Stimulated activated memory B cell treated with anti-CD40 and anti-IgM and Interleukin-4, amounts not matched to agents 10 μg/mL and 1 μg/mL and 100 μg/mL, for 72 hours (primary cell): ENCODE measurements around the gene PXYLP1.

Source experiments
- ATAC-seq: fragments of 150-1000 bp; cut with Tn5 transposase; 2 replicates; pipeline ENCODE4 v1.10.0; 2021
- H3K27ac Mint-ChIP-seq: one replicate; pipeline ENCODE4 v1.8.0; 2022; ENCODE audit warnings: mild to moderate bottlenecking, mixed read lengths
- H3K27me3 Mint-ChIP-seq: one replicate; pipeline ENCODE4 v1.8.0; 2022; ENCODE audit warnings: mixed read lengths
- H3K36me3 Mint-ChIP-seq: one replicate; pipeline ENCODE4 v1.8.0; 2022; ENCODE audit warnings: mixed read lengths
- H3K4me1 Mint-ChIP-seq: one replicate; pipeline ENCODE4 v1.8.0; 2022; ENCODE audit warnings: mixed read lengths
- H3K4me3 Mint-ChIP-seq: one replicate; pipeline ENCODE4 v1.8.0; 2022; ENCODE audit warnings: mild to moderate bottlenecking, moderate library complexity, mixed read lengths
- H3K9me3 Mint-ChIP-seq: one replicate; pipeline ENCODE4 v1.8.0; 2022; ENCODE audit warnings: mixed read lengths

PXYLP1 gene

DNA sequence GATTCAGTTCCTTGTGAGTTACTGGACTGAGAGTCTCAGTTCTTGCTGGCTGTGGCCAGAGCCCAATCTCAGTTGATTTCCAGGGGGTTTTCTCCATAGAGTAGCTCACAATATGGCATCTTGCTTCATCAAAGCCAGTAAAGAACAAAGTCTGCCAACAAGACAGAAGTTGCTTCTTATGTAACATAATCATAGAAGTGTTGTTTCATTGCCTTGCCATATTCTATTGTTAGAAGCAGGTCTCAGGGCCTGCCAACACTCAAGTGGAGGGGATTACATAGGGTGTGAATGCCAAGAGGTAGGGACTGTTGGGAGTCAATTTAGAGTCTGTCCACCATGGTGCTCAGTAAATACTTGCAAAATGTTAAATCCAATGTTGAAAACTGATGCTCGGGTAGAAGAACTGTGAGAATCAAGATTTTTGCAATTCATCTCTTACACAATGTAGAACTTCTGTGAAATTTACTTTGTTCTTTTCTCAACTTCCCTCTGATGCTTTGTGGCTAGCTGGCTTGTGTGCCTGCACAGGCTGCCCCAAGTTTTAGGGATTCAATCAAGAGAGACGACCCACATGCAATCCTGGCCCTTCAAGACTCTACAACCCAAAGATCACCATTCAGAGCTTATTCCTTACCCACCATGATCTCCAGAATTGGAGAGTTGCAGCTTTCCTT, 13.3 kb upstream of the PXYLP1 start:
- Mint-ChIP-seq H3K4me3 (no peak overlapping the region), H3K4me1 (no peaks in the 10 kb centered on the region), H3K27ac (no peak overlapping the region), H3K27me3 (peaks cover 53% of the 10 kb centered on the region), H3K9me3 (peaks cover under 1% of the 10 kb centered on the region), H3K36me3 (no peaks in the 10 kb centered on the region)
- no peak for ATAC-seq

DNA sequence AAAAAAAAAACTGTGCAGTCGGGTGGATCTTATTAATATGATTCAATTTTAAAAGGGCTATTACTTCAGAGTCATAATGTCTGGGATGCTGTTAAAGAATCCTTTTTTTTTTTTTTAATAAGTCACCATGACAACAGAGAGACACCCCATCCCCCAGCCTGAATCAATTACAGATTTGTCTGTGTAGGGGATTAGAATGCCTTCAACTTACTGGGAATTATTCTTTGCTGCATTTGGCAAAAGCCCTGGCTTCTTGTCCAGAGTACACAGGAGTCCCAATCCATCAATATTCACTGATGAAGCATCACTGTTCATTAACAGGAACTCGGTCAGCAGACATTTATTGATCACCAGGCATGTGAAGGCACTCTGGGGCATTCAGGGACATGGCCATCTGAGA, 12.7 kb upstream of the PXYLP1 start:
- Mint-ChIP-seq H3K27me3 (peaks cover 59% of the 10 kb centered on the region), H3K36me3 (no peaks in the 10 kb centered on the region), H3K9me3 (peaks cover 3% of the 10 kb centered on the region), H3K4me1 (no peaks in the 10 kb centered on the region), H3K4me3 (no peak overlapping the region), H3K27ac (no peak overlapping the region)
- ATAC-seq: no peak

DNA sequence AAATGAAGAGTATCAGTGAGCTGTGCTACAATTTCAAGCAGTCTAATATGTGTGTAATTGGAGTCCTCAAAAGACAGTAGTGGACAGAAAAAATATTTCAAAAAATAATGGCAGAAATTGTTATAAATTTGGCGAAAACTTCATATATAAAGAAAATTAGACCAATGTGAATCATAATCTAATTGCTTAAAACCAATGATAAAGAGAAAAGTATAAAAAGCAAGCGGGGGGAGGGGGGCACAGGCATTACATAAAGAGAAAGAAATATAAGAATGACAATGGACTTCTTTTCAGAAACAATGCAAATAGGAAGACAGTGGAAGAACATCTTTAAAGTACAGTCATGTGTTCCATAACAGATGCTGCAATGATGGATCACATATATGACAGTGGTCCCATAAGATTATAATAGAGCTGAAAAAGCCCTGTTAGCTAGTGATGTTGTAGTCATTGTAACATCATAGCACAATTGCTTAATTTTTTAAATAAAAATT, 7.9 kb upstream of the PXYLP1 start:
- Mint-ChIP-seq H3K4me1 (no peaks in the 10 kb centered on the region), H3K27ac (no peak overlapping the region), H3K4me3 (no peak overlapping the region), H3K9me3 (peaks cover 3% of the 10 kb centered on the region), H3K36me3 (no peaks in the 10 kb centered on the region), H3K27me3 (peaks cover 34% of the 10 kb centered on the region)
- no peak for ATAC-seq

DNA sequence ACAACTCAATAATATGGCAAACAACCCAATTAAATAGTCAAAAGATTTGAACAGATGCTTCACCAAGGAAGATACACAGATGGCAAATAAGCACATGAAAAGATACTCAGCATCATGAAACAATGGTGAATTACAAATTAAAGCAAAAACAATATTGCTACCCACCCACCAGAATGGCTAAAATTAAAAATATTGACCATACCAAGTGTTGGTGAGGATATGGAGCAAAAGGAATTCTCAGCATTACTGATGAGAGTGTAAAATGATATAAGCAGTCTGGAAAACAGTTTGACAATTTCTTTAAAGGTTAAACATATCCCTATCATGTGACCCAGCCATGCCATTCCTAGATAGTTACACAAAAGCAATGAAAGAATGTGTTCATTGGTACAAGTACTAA, 5.7 kb upstream of the PXYLP1 start:
- H3K9me3 Mint-ChIP-seq: peaks cover 3% of the 10 kb centered on the region
- ATAC-seq: no peak
- peaks cover 16% of the 10 kb centered on the region for H3K27me3 Mint-ChIP-seq
- no peaks in the 10 kb centered on the region for H3K36me3 Mint-ChIP-seq
- H3K4me3 Mint-ChIP-seq: no peak overlapping the region
- H3K4me1 Mint-ChIP-seq: peaks cover 12% of the 10 kb centered on the region
- no peak overlapping the region for H3K27ac Mint-ChIP-seq

GRCh38 chr3:141227216-141227615, 4.4 kb upstream of the PXYLP1 start:
- peaks cover 3% of the 10 kb centered on the region for H3K9me3 Mint-ChIP-seq

GRCh38 chr3:141227752-141228151, 3.9 kb upstream of the PXYLP1 start:
- Mint-ChIP-seq H3K36me3 (no peaks in the 10 kb centered on the region), H3K4me3 (no peak overlapping the region), H3K9me3 (peaks cover 3% of the 10 kb centered on the region), H3K27ac (no peak overlapping the region), H3K4me1 (peaks cover 18% of the 10 kb centered on the region), H3K27me3 (peaks cover 9% of the 10 kb centered on the region)
- no peak for ATAC-seq

More at GRCh38 chr3:141227216-141227615, 4.4 kb upstream of the PXYLP1 start:
- Mint-ChIP-seq H3K27me3 (peaks cover 9% of the 10 kb centered on the region), H3K27ac (no peak overlapping the region), H3K36me3 (no peaks in the 10 kb centered on the region), H3K4me3 (no peak overlapping the region), H3K4me1 (peaks cover 14% of the 10 kb centered on the region)
- ATAC-seq: no peak

- Mint-ChIP-seq H3K4me1 (peaks cover 20% of the 10 kb centered on the region), H3K36me3 (no peaks in the 10 kb centered on the region), H3K27ac (no peak overlapping the region), H3K9me3 (peaks cover 2% of the 10 kb centered on the region), H3K27me3 (peaks cover 5% of the 10 kb centered on the region), H3K4me3 (no peak overlapping the region)
- no peak for ATAC-seq
Measured at GRCh38 chr3:141228395-141228794, 3.2 kb upstream of the PXYLP1 start.

- ATAC-seq: no peak
- H3K27me3 Mint-ChIP-seq: no peaks in the 10 kb centered on the region
- H3K4me3 Mint-ChIP-seq: no peak overlapping the region
- no peak overlapping the region for H3K27ac Mint-ChIP-seq
- no peaks in the 10 kb centered on the region for H3K36me3 Mint-ChIP-seq
- peaks cover 20% of the 10 kb centered on the region for H3K4me1 Mint-ChIP-seq
- H3K9me3 Mint-ChIP-seq: no peaks in the 10 kb centered on the region
Measured at GRCh38 chr3:141229132-141229531, 2.5 kb upstream of the PXYLP1 start.

DNA sequence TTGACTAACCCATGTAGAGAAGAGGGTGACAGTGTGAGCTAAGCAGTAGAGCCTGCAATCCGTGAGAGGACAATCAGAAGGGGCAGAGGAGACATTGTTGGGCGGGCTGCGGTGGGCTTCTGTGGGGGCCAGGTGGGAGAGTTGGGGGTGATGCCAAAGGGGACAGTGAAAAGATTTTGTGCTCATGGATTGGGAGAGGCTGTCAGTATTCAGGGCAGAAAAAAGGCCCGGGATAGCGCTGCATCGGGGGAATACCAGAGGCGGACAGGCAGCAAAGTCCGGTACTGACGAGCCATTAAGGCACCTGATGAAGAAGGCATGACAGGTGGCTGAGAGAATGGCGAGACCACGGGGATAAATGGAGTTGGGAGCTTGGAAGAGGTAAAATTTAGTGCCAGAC, 1.3 kb upstream of the PXYLP1 start:
- H3K4me3 Mint-ChIP-seq: peak overlapping the region; percentile 98
- H3K27ac Mint-ChIP-seq: peak overlapping the region; percentile 92
- H3K9me3 Mint-ChIP-seq: no peaks in the 10 kb centered on the region
- peaks cover 20% of the 10 kb centered on the region for H3K4me1 Mint-ChIP-seq
- ATAC-seq: no peak
- no peaks in the 10 kb centered on the region for H3K36me3 Mint-ChIP-seq
- H3K27me3 Mint-ChIP-seq: no peaks in the 10 kb centered on the region

GRCh38 chr3:141231952-141232823, 563 bp downstream of the PXYLP1 start:
- ATAC-seq: peak; percentile 11
- Mint-ChIP-seq H3K9me3 (no peaks in the 10 kb centered on the region), H3K27me3 (no peaks in the 10 kb centered on the region), H3K27ac (peak overlapping the region; percentile 16), H3K4me3 (peak overlapping the region; percentile 76), H3K4me1 (peaks cover 20% of the 10 kb centered on the region), H3K36me3 (no peaks in the 10 kb centered on the region)

DNA sequence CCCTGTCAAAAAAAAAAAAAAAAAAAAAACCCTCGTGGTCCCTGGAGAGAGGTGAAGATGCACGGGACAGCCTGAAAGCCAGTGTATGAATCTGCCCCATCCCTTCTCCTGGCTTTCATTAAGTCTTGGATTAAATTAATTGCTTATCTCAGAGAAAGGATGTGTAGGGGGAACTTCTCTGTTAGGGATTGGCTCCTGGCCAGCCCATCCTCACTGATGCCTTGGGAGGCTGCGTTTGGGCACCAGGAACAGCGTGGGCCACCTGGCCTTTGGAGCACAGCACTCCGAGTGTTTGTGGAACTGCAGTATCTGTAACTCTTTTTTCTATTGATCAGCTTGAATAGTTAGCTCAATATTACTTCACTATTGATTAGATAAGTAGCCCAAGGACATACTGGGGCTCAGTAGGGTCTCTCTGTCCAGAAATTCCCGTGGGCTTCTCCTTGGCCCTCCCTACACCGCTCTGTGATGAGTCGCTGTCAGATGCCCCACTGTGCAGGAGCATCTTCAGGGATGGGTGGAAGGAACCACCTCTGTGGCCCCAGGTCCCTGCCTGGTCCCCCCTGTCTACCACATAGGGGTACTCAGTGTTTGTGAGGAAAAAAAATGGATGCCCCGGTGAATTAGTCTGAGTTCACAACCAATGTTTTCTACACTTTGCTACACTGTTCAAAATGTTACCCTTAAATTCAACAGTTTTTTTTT, 2.0 kb downstream of the PXYLP1 start:
- no peaks in the 10 kb centered on the region for H3K36me3 Mint-ChIP-seq
- H3K9me3 Mint-ChIP-seq: no peaks in the 10 kb centered on the region
- H3K27me3 Mint-ChIP-seq: no peaks in the 10 kb centered on the region
- H3K4me3 Mint-ChIP-seq: no peak overlapping the region
- H3K27ac Mint-ChIP-seq: no peak overlapping the region
- ATAC-seq: no peak
- peaks cover 20% of the 10 kb centered on the region for H3K4me1 Mint-ChIP-seq

- ATAC-seq: no peak
- H3K9me3 Mint-ChIP-seq: no peaks in the 10 kb centered on the region
- no peaks in the 10 kb centered on the region for H3K36me3 Mint-ChIP-seq
- H3K27ac Mint-ChIP-seq: no peak overlapping the region
- H3K4me1 Mint-ChIP-seq: peaks cover 20% of the 10 kb centered on the region
- no peak overlapping the region for H3K4me3 Mint-ChIP-seq
- no peaks in the 10 kb centered on the region for H3K27me3 Mint-ChIP-seq
Measured at GRCh38 chr3:141234283-141234682, 2.7 kb downstream of the PXYLP1 start.

DNA sequence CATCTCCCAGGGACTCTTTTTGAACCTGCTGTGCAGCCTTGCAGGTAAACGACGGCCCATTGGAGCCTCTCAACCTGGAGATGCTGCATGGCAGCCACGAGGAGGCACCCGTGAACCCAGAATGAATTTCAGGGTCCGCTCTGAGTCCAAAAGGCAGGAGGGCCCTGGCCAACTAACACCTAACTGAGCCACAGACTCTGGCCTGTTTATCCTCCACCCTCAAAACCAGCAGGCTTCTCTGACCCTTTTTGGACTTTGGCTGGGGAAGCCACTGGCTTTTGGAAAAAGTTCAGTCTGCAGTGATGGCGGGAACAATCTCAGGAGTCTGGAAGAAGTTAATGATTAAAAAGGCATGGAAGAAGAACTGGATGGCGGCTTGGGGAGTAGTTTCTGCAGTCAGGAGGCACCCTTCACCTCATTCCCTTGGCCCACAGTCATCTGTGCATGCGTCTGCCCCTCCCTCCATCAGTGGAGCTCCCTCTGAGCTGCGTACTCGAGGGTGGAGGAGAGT, 4.1 kb downstream of the PXYLP1 start:
- peaks cover 11% of the 10 kb centered on the region for H3K4me1 Mint-ChIP-seq
- H3K27me3 Mint-ChIP-seq: no peaks in the 10 kb centered on the region
- no peak overlapping the region for H3K4me3 Mint-ChIP-seq
- no peaks in the 10 kb centered on the region for H3K9me3 Mint-ChIP-seq
- H3K36me3 Mint-ChIP-seq: no peaks in the 10 kb centered on the region
- ATAC-seq: no peak
- no peak overlapping the region for H3K27ac Mint-ChIP-seq

- no peaks in the 10 kb centered on the region for H3K36me3 Mint-ChIP-seq
- no peaks in the 10 kb centered on the region for H3K9me3 Mint-ChIP-seq
- H3K4me1 Mint-ChIP-seq: peaks cover 6% of the 10 kb centered on the region
- no peaks in the 10 kb centered on the region for H3K27me3 Mint-ChIP-seq
- no peak for ATAC-seq
- no peak overlapping the region for H3K4me3 Mint-ChIP-seq
- H3K27ac Mint-ChIP-seq: no peak overlapping the region
Measured at GRCh38 chr3:141236361-141236760, 4.7 kb downstream of the PXYLP1 start.
